ENCODE measurements around the gene PSMB5. TPM values are rescaled to one million over a fixed set of nuclear protein-coding genes. Genes with fewer than 3 reads are reported as not detected.

PSMB5 gene
- total and polyA plus RNA-seq, 2 of the 13 experiments (the other 11 are each of a cell fraction or from before 2014, with no cell fraction given), result 705 to 871 TPM

DNA sequence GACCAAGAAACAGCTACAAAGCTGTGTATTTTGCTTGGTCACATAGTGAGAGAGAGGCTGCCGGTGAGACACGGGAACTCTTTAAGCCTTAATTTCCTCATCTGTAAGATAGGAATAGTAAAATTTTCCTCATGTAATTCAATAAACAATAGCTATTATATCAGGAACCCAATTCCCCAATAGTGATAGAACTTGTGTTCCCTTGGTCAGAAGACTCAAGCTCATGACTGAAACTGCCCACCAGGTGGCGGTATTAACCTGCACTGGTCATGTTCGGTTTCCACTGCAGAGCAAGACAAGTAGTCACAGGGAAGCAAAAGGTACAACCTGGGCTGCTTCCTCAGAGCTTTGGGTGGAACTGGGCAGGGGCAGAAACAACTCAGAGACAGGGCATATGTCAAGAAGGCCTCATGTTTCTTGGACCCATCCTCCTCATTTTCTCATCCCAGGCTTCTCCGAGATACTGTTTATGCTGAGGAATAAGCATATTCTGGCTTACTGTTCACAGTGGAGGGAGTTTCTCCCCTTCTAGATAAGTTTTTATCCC lies 48.1 kb downstream of the PSMB5 start (continued):
- TF ChIP-seq, protein P1, sequence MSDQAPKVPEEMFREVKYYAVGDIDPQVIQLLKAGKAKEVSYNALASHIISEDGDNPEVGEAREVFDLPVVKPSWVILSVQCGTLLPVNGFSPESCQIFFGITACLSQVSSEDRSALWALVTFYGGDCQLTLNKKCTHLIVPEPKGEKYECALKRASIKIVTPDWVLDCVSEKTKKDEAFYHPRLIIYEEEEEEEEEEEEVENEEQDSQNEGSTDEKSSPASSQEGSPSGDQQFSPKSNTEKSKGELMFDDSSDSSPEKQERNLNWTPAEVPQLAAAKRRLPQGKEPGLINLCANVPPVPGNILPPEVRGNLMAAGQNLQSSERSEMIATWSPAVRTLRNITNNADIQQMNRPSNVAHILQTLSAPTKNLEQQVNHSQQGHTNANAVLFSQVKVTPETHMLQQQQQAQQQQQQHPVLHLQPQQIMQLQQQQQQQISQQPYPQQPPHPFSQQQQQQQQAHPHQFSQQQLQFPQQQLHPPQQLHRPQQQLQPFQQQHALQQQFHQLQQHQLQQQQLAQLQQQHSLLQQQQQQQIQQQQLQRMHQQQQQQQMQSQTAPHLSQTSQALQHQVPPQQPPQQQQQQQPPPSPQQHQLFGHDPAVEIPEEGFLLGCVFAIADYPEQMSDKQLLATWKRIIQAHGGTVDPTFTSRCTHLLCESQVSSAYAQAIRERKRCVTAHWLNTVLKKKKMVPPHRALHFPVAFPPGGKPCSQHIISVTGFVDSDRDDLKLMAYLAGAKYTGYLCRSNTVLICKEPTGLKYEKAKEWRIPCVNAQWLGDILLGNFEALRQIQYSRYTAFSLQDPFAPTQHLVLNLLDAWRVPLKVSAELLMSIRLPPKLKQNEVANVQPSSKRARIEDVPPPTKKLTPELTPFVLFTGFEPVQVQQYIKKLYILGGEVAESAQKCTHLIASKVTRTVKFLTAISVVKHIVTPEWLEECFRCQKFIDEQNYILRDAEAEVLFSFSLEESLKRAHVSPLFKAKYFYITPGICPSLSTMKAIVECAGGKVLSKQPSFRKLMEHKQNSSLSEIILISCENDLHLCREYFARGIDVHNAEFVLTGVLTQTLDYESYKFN (CRISPR knock-in tag; conservative IDR thresholded peaks at IDR 0.05), result no peak
- TF ChIP-seq MXI1 (IDR thresholded peaks at IDR 0.05; ENCODE audit: borderline replicate concordance, low read depth, low read length) (peak; percentile 42; the same call in 1 of the 3 replicates), ZNF556 (CRISPR knock-in tag; IDR thresholded peaks at IDR 0.05; ENCODE audit: borderline replicate concordance) (no peak; the same call in 1 of the 2 replicates), ZNF441 (CRISPR knock-in tag; IDR thresholded peaks at IDR 0.05; ENCODE audit: borderline replicate concordance) (no peak), ZNF335 (CRISPR knock-in tag; IDR thresholded peaks at IDR 0.05) (peak; percentile 81), PRPF4 (IDR thresholded peaks at IDR 0.05; ENCODE audit: low read depth, low read length, poor library complexity, severe bottlenecking) (no peak), RNF2 (conservative IDR thresholded peaks at IDR 0.05; ENCODE audit: low read depth) (no peak)
- TF ChIP-seq, protein P2, sequence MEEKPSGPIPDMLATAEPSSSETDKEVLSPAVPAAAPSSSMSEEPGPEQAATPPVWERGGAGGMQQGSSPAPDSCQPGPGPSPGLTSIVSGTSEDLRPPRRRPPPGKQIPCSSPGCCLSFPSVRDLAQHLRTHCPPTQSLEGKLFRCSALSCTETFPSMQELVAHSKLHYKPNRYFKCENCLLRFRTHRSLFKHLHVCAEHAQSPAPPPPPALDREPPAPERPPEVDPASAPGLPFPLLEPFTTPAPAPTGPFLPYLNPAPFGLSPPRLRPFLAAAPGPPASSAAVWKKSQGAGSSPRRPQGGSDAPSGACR (CRISPR knock-in tag; IDR thresholded peaks at IDR 0.05), result no peak
- TF ChIP-seq, protein P3, sequence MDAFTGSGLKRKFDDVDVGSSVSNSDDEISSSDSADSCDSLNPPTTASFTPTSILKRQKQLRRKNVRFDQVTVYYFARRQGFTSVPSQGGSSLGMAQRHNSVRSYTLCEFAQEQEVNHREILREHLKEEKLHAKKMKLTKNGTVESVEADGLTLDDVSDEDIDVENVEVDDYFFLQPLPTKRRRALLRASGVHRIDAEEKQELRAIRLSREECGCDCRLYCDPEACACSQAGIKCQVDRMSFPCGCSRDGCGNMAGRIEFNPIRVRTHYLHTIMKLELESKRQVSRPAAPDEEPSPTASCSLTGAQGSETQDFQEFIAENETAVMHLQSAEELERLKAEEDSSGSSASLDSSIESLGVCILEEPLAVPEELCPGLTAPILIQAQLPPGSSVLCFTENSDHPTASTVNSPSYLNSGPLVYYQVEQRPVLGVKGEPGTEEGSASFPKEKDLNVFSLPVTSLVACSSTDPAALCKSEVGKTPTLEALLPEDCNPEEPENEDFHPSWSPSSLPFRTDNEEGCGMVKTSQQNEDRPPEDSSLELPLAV (CRISPR knock-in tag; conservative IDR thresholded peaks at IDR 0.05; ENCODE audit: low read depth), result no peak
- TF ChIP-seq, protein P4, sequence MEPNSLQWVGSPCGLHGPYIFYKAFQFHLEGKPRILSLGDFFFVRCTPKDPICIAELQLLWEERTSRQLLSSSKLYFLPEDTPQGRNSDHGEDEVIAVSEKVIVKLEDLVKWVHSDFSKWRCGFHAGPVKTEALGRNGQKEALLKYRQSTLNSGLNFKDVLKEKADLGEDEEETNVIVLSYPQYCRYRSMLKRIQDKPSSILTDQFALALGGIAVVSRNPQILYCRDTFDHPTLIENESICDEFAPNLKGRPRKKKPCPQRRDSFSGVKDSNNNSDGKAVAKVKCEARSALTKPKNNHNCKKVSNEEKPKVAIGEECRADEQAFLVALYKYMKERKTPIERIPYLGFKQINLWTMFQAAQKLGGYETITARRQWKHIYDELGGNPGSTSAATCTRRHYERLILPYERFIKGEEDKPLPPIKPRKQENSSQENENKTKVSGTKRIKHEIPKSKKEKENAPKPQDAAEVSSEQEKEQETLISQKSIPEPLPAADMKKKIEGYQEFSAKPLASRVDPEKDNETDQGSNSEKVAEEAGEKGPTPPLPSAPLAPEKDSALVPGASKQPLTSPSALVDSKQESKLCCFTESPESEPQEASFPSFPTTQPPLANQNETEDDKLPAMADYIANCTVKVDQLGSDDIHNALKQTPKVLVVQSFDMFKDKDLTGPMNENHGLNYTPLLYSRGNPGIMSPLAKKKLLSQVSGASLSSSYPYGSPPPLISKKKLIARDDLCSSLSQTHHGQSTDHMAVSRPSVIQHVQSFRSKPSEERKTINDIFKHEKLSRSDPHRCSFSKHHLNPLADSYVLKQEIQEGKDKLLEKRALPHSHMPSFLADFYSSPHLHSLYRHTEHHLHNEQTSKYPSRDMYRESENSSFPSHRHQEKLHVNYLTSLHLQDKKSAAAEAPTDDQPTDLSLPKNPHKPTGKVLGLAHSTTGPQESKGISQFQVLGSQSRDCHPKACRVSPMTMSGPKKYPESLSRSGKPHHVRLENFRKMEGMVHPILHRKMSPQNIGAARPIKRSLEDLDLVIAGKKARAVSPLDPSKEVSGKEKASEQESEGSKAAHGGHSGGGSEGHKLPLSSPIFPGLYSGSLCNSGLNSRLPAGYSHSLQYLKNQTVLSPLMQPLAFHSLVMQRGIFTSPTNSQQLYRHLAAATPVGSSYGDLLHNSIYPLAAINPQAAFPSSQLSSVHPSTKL (CRISPR knock-in tag; IDR thresholded peaks at IDR 0.05), result peak; percentile 58
- TF ChIP-seq, protein P5, sequence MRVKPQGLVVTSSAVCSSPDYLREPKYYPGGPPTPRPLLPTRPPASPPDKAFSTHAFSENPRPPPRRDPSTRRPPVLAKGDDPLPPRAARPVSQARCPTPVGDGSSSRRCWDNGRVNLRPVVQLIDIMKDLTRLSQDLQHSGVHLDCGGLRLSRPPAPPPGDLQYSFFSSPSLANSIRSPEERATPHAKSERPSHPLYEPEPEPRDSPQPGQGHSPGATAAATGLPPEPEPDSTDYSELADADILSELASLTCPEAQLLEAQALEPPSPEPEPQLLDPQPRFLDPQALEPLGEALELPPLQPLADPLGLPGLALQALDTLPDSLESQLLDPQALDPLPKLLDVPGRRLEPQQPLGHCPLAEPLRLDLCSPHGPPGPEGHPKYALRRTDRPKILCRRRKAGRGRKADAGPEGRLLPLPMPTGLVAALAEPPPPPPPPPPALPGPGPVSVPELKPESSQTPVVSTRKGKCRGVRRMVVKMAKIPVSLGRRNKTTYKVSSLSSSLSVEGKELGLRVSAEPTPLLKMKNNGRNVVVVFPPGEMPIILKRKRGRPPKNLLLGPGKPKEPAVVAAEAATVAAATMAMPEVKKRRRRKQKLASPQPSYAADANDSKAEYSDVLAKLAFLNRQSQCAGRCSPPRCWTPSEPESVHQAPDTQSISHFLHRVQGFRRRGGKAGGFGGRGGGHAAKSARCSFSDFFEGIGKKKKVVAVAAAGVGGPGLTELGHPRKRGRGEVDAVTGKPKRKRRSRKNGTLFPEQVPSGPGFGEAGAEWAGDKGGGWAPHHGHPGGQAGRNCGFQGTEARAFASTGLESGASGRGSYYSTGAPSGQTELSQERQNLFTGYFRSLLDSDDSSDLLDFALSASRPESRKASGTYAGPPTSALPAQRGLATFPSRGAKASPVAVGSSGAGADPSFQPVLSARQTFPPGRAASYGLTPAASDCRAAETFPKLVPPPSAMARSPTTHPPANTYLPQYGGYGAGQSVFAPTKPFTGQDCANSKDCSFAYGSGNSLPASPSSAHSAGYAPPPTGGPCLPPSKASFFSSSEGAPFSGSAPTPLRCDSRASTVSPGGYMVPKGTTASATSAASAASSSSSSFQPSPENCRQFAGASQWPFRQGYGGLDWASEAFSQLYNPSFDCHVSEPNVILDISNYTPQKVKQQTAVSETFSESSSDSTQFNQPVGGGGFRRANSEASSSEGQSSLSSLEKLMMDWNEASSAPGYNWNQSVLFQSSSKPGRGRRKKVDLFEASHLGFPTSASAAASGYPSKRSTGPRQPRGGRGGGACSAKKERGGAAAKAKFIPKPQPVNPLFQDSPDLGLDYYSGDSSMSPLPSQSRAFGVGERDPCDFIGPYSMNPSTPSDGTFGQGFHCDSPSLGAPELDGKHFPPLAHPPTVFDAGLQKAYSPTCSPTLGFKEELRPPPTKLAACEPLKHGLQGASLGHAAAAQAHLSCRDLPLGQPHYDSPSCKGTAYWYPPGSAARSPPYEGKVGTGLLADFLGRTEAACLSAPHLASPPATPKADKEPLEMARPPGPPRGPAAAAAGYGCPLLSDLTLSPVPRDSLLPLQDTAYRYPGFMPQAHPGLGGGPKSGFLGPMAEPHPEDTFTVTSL (CRISPR knock-in tag; IDR thresholded peaks at IDR 0.05; ENCODE audit: borderline replicate concordance), result no peak
- TF ChIP-seq, protein P6, sequence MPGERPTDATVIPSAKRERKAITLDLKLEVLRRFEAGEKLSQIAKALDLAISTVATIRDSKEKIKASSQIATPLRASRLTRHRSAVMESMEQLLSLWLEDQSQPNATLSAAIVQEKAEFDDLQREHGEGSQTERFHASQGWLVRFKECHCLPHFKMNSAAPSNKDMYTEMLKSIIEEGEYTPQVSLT (CRISPR knock-in tag; IDR thresholded peaks at IDR 0.05; ENCODE audit: borderline replicate concordance, low read depth), result no peak
